H1 (cell line): ENCODE data around the gene MED12L. TPM values are rescaled to one million over a fixed set of nuclear protein-coding genes. Genes with fewer than 3 reads are reported as not detected.

ENCODE experiments used
- CTCF ChIA-PET: fragments of 300-600 bp; sonication (Branson Sonifier 250); formaldehyde crosslinking; loops from one replicate; lab custom pipeline; 2021; ENCODE audit not compliant: partially characterized antibody; lab: Charles Lee
- POLR2A ChIA-PET: fragments of 300-600 bp; sonication (Branson Sonifier 250); formaldehyde crosslinking; loops from one replicate; lab custom pipeline; 2021; ENCODE audit warnings: inconsistent platforms; ENCODE audit not compliant: partially characterized antibody; lab: Charles Lee
- DNase-seq, 2 experiments: peaks; one replicate each; pipeline versions ENCODE4 v3.0.0 to v3.0.0-alpha.2; 2010 to 2022; ENCODE audit warnings: low spot score in 2 of 2, low read depth in 1 of 2, mixed read lengths in 1 of 2
- FAIRE-seq: peaks from 2 replicates; lab custom pipeline; 2011; peaks lifted over from hg19 to GRCh38; lab: Jason Lieb, UNC
- H2AFZ ChIP-seq: 2 replicates; pipeline ENCODE4 v1.8.1; 2012; ENCODE audit warnings: low read length, inconsistent platforms
- H2AK5ac ChIP-seq: 2 replicates; pipeline ENCODE4 v1.6.1; 2013; ENCODE audit warnings: low read depth, low read length
- H2BK120ac ChIP-seq: replicated peaks from 2 replicates; pipeline ENCODE3; 2013; ENCODE audit warnings: low read depth, low read length, inconsistent platforms
- H2BK12ac ChIP-seq: 2 replicates; pipeline ENCODE4 v1.6.1; 2013; ENCODE audit warnings: low read depth, low read length
- H2BK15ac ChIP-seq: 2 replicates; pipeline ENCODE4 v1.6.1; 2013; ENCODE audit warnings: low read length
- H2BK20ac ChIP-seq: 2 replicates; pipeline ENCODE4 v1.6.1; 2013; ENCODE audit warnings: low read length
- H2BK5ac ChIP-seq: 2 replicates; pipeline ENCODE4 v1.6.1; 2013; ENCODE audit warnings: low read depth, low read length
- H3K14ac ChIP-seq: 2 replicates; pipeline ENCODE4 v1.6.1; 2013; ENCODE audit warnings: inconsistent platforms; ENCODE audit not compliant: insufficient read length
- H3K18ac ChIP-seq: 2 replicates; pipeline ENCODE4 v1.6.1; 2013; ENCODE audit warnings: low read length; ENCODE audit errors: extremely low read depth
- H3K23ac ChIP-seq: 2 replicates; pipeline ENCODE4 v1.6.1; 2013; ENCODE audit warnings: inconsistent platforms; ENCODE audit not compliant: insufficient read length
- H3K23me2 ChIP-seq: 2 replicates; pipeline ENCODE4 v1.6.1; 2013; ENCODE audit warnings: low read depth, low read length
- H3K27ac ChIP-seq: 2 replicates; pipeline ENCODE4 v1.6.1; 2011; ENCODE audit warnings: low read depth, low read length, inconsistent platforms
- H3K27me3 ChIP-seq, 4 experiments: replicated peaks in 1 of 4; 1 replicate in 1 of 4; 2 replicates in 3 of 4; pipeline versions ENCODE4 v1.6.1 to v1.8.1; 2011 to 2013; ENCODE audit warnings: low read length in 3 of 4, mild to moderate bottlenecking in 3 of 4, inconsistent platforms in 2 of 4, mixed read lengths in 2 of 4, moderate library complexity in 1 of 4; ENCODE audit not compliant: control insufficient read depth in 3 of 4, insufficient read depth in 3 of 4; ENCODE audit errors: extremely low read depth in 1 of 4
- H3K36me3 ChIP-seq, 4 experiments: 2 replicates each; pipeline versions ENCODE4 v1.6.1 to v1.8.1; 2011 to 2013; ENCODE audit warnings: mild to moderate bottlenecking in 4 of 4, low read length in 3 of 4, moderate library complexity in 2 of 4, control low read depth in 1 of 4, inconsistent platforms in 1 of 4; ENCODE audit not compliant: insufficient read depth in 4 of 4, control insufficient read depth in 2 of 4
- H3K4ac ChIP-seq: replicated peaks from 2 replicates; pipeline ENCODE3; 2013; ENCODE audit warnings: low read length, low read depth, mixed read lengths, inconsistent platforms; ENCODE audit not compliant: insufficient read length
- H3K4me1 ChIP-seq, 4 experiments: replicated peaks in 1 of 4; 1 replicate in 1 of 4; 2 replicates in 3 of 4; pipeline versions ENCODE4 v1.6.1 to v1.8.1; 2011 to 2013; ENCODE audit warnings: low read length in 3 of 4, inconsistent platforms in 2 of 4, mixed read lengths in 1 of 4; ENCODE audit not compliant: insufficient read depth in 4 of 4, control insufficient read depth in 3 of 4
- H3K4me2 ChIP-seq, 2 experiments: 2 replicates each; pipeline versions ENCODE4 v1.6.1 to v1.8.1; 2011 to 2013; ENCODE audit warnings: low read depth in 2 of 2, low read length in 2 of 2, control low read depth in 1 of 2, inconsistent platforms in 1 of 2, mild to moderate bottlenecking in 1 of 2; ENCODE audit not compliant: insufficient read depth in 1 of 2
- H3K4me3 ChIP-seq, 4 experiments: fragments of 200-600, 300-600 bp in 1 of 4; sonication (generic), shearing (Covaris generic), sonication (Bioruptor Twin) in 1 of 4; 2 replicates each; pipeline versions ENCODE4 v1.5.1 to v1.8.1; 2011 to 2016; ENCODE audit warnings: low read length in 4 of 4, low read depth in 3 of 4, control low read depth in 2 of 4, inconsistent platforms in 2 of 4, mild to moderate bottlenecking in 2 of 4, mixed read lengths in 1 of 4, moderate library complexity in 1 of 4; ENCODE audit not compliant: insufficient read depth in 2 of 4; ENCODE audit errors: extremely low read depth in 1 of 4
- H3K56ac ChIP-seq: replicated peaks from 2 replicates; pipeline ENCODE3; 2013; ENCODE audit warnings: low read depth, mild to moderate bottlenecking, mixed read lengths, low read length, inconsistent platforms; ENCODE audit not compliant: insufficient read length
- H3K79me1 ChIP-seq: 2 replicates; pipeline ENCODE4 v1.6.1; 2013; ENCODE audit warnings: low read depth, low read length, control low read depth
- H3K79me2 ChIP-seq, 2 experiments: 2 replicates each; pipeline versions ENCODE4 v1.6.1 to v1.8.1; 2012 to 2013; ENCODE audit warnings: low read length in 2 of 2, mild to moderate bottlenecking in 2 of 2, inconsistent platforms in 1 of 2; ENCODE audit not compliant: insufficient read depth in 2 of 2, control insufficient read depth in 1 of 2
- H3K9ac ChIP-seq, 4 experiments: replicated peaks in 1 of 4; 1 replicate in 1 of 4; 2 replicates in 3 of 4; pipeline versions ENCODE4 v1.6.1 to v1.8.1; 2011 to 2013; ENCODE audit warnings: low read depth in 3 of 4, low read length in 3 of 4, control low read depth in 2 of 4, mild to moderate bottlenecking in 2 of 4, moderate library complexity in 2 of 4, inconsistent platforms in 1 of 4; ENCODE audit errors: extremely low read depth in 1 of 4
- H3K9me3 ChIP-seq, 2 experiments: 2 replicates each; pipeline versions ENCODE4 v1.6.1 to v1.8.1; 2012 to 2013; ENCODE audit warnings: mild to moderate bottlenecking in 2 of 2, moderate library complexity in 2 of 2, control low read depth in 1 of 2, inconsistent platforms in 1 of 2, low read depth in 1 of 2, low read length in 1 of 2, mixed read lengths in 1 of 2; ENCODE audit not compliant: insufficient read depth in 2 of 2
- H4K20me1 ChIP-seq, 2 experiments: replicated peaks in 1 of 2; 2 replicates each; pipeline versions ENCODE3 to v1.8.1; 2011 to 2013; ENCODE audit warnings: inconsistent platforms in 2 of 2, low read length in 2 of 2, mild to moderate bottlenecking in 1 of 2; ENCODE audit not compliant: insufficient read depth in 2 of 2, control insufficient read depth in 1 of 2
- H4K5ac ChIP-seq: 2 replicates; pipeline ENCODE4 v1.6.1; 2013; ENCODE audit warnings: low read length, low read depth, mixed read lengths, inconsistent platforms; ENCODE audit not compliant: insufficient read length
- H4K8ac ChIP-seq: 2 replicates; pipeline ENCODE4 v1.8.0; 2013; ENCODE audit warnings: mild to moderate bottlenecking, moderate library complexity, low read length, inconsistent platforms; ENCODE audit not compliant: insufficient read depth; ENCODE audit errors: extremely low read depth
- H4K91ac ChIP-seq: replicated peaks from 2 replicates; pipeline ENCODE3; 2013; ENCODE audit warnings: low read length, mixed read lengths, inconsistent platforms; ENCODE audit not compliant: insufficient read length
- RAD21 ChIP-seq, 2 experiments: IDR thresholded peaks in 1 of 2; conservative IDR thresholded peaks in 1 of 2; 2 replicates each; pipeline ENCODE4 v1.6.1; 2011; ENCODE audit warnings: low read depth in 2 of 2, low read length in 2 of 2, improper control_type of control experiment in 1 of 2, inconsistent platforms in 1 of 2, mild to moderate bottlenecking in 1 of 2, moderate library complexity in 1 of 2
- WGBS, 2 experiments: shearing (Covaris generic) in 1 of 2; methylation state at CpG; one replicate each; pipeline versions ENCODE4 v1.1.6 to v1.1.7; 2013 to 2015; ENCODE audit warnings: low lambda C conversion rate in 2 of 2, mixed read lengths in 2 of 2, inconsistent platforms in 1 of 2, low coverage in 1 of 2, missing lambda C conversion rate in 1 of 2; ENCODE audit not compliant: insufficient replicate concordance in 2 of 2, insufficient coverage in 1 of 2, insufficient read length in 1 of 2; ENCODE audit errors: extremely low coverage in 1 of 2, missing lambda C conversion rate in 1 of 2; 5-methylcytosine and 5-hydroxymethylcytosine counted together
- polyA plus RNA-seq, 7 experiments: library from polyadenylated mRNA; depleted of rRNA in 3 of 7; stranded (reverse) in 5 of 7; unstranded in 2 of 7; fragments of >200 nt in 5 of 7; fragments of 200-250 nt in 2 of 7; gene quantifications; 1 replicate in 5 of 7; 2 replicates in 1 of 7; 4 replicates in 1 of 7; pipeline versions ENCODE4 v1.2.1 to v1.2.3, GENCODE V29; 2011 to 2013; ENCODE audit warnings: missing spikeins in 2 of 7, mixed read lengths in 2 of 7
- total RNA-seq: library from RNA; stranded (reverse); fragmentation: NEBNext Ultra II Directional; extraction: Animal tissue kit (Norgen Biotek cat#: 25700); gene quantifications from 2 replicates; pipeline ENCODE4 v1.2.1, GENCODE V29; 2021
- TF ChIP-seq, protein P1 (sequence below), 3 experiments: IDR thresholded peaks; 1 replicate in 2 of 3; 2 replicates in 1 of 3; pipeline versions ENCODE4 v1.5.1 to v1.6.1; 2011; ENCODE audit warnings: low read length in 3 of 3, mild to moderate bottlenecking in 3 of 3, inconsistent platforms in 2 of 3, low read depth in 1 of 3, moderate library complexity in 1 of 3; ENCODE audit not compliant: insufficient read depth in 1 of 3; ENCODE audit errors: control extremely low read depth in 1 of 3
- TF ChIP-seq, protein P2 (sequence below): IDR thresholded peaks from 2 replicates; pipeline ENCODE4 v1.6.1; 2012; ENCODE audit warnings: low read length, inconsistent platforms

Gene MED12L
- total and polyA plus RNA-seq, 2 of the 8 experiments (the other 6 are each of a cell fraction or from before 2014, with no cell fraction given), result 3.6 to 26.2 TPM

DNA sequence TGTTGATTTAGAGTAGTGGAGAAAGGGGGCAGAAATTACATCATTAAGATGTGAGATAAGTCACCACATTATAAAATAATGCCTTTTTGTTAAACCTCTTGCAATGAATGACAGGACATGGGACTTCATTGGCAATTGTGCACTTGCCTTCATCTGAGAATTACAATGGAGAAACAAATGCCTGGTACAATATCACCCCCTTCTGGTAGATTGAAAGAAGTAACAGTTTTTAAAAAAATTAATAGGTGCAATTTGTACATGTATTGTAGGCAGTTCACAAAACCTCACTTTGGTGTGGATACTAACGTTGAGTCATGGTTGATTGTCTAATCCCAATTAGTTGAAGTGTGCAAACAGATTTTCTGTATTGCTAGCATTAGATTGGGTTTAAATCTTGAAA lies 197.5 kb downstream of the MED12L start:
- POLR2A ChIA-PET, result no interaction called here

More for the DNA sequence above, 197.5 kb downstream of the MED12L start:
- CTCF ChIA-PET, result interaction anchor here (0.7 to 9.3 kb wide), 18 partner anchors 9 to 636 kb away, joined by 3 to 155 read pairs (median 4); partner anchors contain the start of gene GPR171
- no peak overlapping the region for H3K14ac ChIP-seq
- no peaks in the 10 kb centered on the region; a peak in 1 of 7 replicates for H3K4me1 ChIP-seq
- no peak overlapping the region for H2BK15ac ChIP-seq
- H3K27me3 ChIP-seq, result no peaks in the 10 kb centered on the region
- H2BK5ac ChIP-seq, result no peak overlapping the region
- H3K56ac ChIP-seq, result no peak overlapping the region
- no peaks in the 10 kb centered on the region for H3K79me2 ChIP-seq
- H3K4me3 ChIP-seq, result no peak overlapping the region
- no peaks in the 10 kb centered on the region for H3K79me1 ChIP-seq
- H3K18ac ChIP-seq, result no peak overlapping the region
- H3K23me2 ChIP-seq, result no peaks in the 10 kb centered on the region
- no peak overlapping the region for H4K5ac ChIP-seq
- no peak overlapping the region for H2BK20ac ChIP-seq
- H2AFZ ChIP-seq, result no peak overlapping the region
- no peak overlapping the region for H3K9ac ChIP-seq
- H2BK120ac ChIP-seq, result no peak overlapping the region
- 40% methylated on average over 1 of the region's 1 CpG; no CpG with 5 or more reads in 1 of the 2 experiments for WGBS, 2 experiments
- no peak overlapping the region for H3K27ac ChIP-seq
- H3K4me2 ChIP-seq, result no peak overlapping the region
- H3K9me3 ChIP-seq, result no peaks in the 10 kb centered on the region
- H3K36me3 ChIP-seq, result no peaks in the 10 kb centered on the region
- no peak overlapping the region for H3K23ac ChIP-seq
- H2BK12ac ChIP-seq, result no peak overlapping the region
- H4K20me1 ChIP-seq, result peaks cover 0 to 1% of the 10 kb centered on the region in 2 experiments
- no peak overlapping the region for H2AK5ac ChIP-seq
- peak; percentile 80 for FAIRE-seq
- H3K4ac ChIP-seq, result no peak overlapping the region
- H4K91ac ChIP-seq, result no peak overlapping the region
- no peak for DNase-seq
- TF ChIP-seq RAD21 (IDR thresholded peaks at IDR 0.05 in 1 of 2, conservative IDR thresholded peaks at IDR 0.05 in 1 of 2; ENCODE audit: low read depth in 2 of 2, low read length in 2 of 2), result peak; percentile 79
- TF ChIP-seq, protein P1, sequence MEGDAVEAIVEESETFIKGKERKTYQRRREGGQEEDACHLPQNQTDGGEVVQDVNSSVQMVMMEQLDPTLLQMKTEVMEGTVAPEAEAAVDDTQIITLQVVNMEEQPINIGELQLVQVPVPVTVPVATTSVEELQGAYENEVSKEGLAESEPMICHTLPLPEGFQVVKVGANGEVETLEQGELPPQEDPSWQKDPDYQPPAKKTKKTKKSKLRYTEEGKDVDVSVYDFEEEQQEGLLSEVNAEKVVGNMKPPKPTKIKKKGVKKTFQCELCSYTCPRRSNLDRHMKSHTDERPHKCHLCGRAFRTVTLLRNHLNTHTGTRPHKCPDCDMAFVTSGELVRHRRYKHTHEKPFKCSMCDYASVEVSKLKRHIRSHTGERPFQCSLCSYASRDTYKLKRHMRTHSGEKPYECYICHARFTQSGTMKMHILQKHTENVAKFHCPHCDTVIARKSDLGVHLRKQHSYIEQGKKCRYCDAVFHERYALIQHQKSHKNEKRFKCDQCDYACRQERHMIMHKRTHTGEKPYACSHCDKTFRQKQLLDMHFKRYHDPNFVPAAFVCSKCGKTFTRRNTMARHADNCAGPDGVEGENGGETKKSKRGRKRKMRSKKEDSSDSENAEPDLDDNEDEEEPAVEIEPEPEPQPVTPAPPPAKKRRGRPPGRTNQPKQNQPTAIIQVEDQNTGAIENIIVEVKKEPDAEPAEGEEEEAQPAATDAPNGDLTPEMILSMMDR (IDR thresholded peaks at IDR 0.05; ENCODE audit: control extremely low read depth in 1 of 3, insufficient read depth in 1 of 3, low read depth in 1 of 3, low read length in 3 of 3), result peak in 2 of 3 experiments; percentile 53 to 57; a peak in 2 of 4 replicates
- TF ChIP-seq, protein P2, sequence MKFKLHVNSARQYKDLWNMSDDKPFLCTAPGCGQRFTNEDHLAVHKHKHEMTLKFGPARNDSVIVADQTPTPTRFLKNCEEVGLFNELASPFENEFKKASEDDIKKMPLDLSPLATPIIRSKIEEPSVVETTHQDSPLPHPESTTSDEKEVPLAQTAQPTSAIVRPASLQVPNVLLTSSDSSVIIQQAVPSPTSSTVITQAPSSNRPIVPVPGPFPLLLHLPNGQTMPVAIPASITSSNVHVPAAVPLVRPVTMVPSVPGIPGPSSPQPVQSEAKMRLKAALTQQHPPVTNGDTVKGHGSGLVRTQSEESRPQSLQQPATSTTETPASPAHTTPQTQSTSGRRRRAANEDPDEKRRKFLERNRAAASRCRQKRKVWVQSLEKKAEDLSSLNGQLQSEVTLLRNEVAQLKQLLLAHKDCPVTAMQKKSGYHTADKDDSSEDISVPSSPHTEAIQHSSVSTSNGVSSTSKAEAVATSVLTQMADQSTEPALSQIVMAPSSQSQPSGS, result no peak
- H4K8ac ChIP-seq, result no peak overlapping the region
